ENCODE results near the gene LYAR.

DNA sequence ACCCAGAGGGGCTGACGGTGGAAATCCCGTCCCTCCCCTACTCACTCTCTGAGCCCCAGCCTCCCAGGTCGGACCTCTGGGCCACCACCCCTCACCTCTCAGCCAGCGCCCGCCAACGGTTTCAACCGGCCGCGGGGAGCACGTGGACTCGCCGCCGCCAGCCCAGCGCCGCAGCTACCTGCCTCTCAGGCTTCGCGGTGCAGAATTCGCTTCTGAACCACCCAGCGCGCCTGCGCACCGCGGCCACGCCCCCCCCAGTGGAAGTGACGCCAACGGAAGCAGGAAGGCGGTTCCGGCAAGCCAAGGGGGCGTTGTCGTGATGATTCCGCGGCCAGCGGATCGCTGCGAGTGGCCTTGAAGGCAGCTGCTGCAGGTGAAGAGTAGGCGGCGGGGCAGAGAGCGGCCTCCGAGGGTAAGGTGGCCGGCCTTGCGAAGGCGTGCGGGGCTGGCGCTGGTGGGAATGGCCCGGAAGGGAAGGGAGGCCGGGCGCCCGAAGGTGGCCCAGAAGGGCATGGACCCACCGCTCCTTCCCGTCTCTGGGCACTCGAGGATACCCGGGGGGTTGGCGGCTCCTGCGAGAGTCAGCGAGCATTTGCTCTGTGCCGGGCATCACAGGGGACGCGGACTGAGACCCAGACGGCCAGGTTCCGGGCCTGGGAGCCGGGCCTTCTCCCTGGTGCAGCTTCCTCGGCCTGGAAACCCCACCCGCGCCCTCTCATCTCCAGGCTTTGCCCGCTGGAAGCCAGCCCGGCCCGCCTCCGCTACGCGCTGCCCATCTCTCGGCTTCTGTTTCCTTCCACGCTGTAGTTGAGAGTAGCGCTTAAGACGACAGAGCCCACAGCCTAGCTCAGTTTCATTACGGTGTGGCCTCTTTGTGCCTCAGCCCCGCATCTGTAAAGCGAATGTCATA is at the start of gene LYAR, which contains the start of gene ZBTB49:
- TF ChIP-seq, protein P1, sequence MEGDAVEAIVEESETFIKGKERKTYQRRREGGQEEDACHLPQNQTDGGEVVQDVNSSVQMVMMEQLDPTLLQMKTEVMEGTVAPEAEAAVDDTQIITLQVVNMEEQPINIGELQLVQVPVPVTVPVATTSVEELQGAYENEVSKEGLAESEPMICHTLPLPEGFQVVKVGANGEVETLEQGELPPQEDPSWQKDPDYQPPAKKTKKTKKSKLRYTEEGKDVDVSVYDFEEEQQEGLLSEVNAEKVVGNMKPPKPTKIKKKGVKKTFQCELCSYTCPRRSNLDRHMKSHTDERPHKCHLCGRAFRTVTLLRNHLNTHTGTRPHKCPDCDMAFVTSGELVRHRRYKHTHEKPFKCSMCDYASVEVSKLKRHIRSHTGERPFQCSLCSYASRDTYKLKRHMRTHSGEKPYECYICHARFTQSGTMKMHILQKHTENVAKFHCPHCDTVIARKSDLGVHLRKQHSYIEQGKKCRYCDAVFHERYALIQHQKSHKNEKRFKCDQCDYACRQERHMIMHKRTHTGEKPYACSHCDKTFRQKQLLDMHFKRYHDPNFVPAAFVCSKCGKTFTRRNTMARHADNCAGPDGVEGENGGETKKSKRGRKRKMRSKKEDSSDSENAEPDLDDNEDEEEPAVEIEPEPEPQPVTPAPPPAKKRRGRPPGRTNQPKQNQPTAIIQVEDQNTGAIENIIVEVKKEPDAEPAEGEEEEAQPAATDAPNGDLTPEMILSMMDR (IDR thresholded peaks at IDR 0.05; ENCODE audit: low read length) = no peak
- TF ChIP-seq EZH2 (IDR thresholded peaks at IDR 0.05; ENCODE audit: borderline replicate concordance, low read length) = no peak

All from OCI-LY1 (cell line).